IPS-18a (cell line): ENCODE results near the gene ADAM12.

ENCODE experiments used
- H3K27ac ChIP-seq: one replicate; pipeline ENCODE4 v1.5.1; 2013; ENCODE audit warnings: low read length
- H3K27me3 ChIP-seq: one replicate; pipeline ENCODE4 v1.6.1; 2013; ENCODE audit warnings: mild to moderate bottlenecking, low read length; ENCODE audit not compliant: control insufficient read depth, insufficient read depth
- H3K36me3 ChIP-seq: one replicate; pipeline ENCODE4 v1.6.1; 2013; ENCODE audit warnings: low read depth, low read length; ENCODE audit not compliant: control insufficient read depth
- H3K4me1 ChIP-seq: one replicate; pipeline ENCODE4 v1.6.1; 2013; ENCODE audit warnings: low read depth, low read length; ENCODE audit not compliant: control insufficient read depth
- H3K4me3 ChIP-seq: one replicate; pipeline ENCODE4 v1.5.1; 2013; ENCODE audit warnings: low read length
- H3K9ac ChIP-seq: one replicate; pipeline ENCODE4 v1.6.1; 2013; ENCODE audit warnings: mild to moderate bottlenecking, low read length, moderate library complexity
- H3K9me3 ChIP-seq: one replicate; pipeline ENCODE4 v1.6.1; 2013; ENCODE audit warnings: low read depth, low read length; ENCODE audit not compliant: control insufficient read depth

The ADAM12 gene

GRCh38 chr10:126224967-126225671 is 163.2 kb downstream of the ADAM12 start:
- no peaks in the 10 kb centered on the region for H3K9me3 ChIP-seq
- H3K4me1 ChIP-seq, result no peaks in the 10 kb centered on the region
- H3K36me3 ChIP-seq, result no peaks in the 10 kb centered on the region
- no peak overlapping the region for H3K4me3 ChIP-seq
- no peak overlapping the region for H3K27ac ChIP-seq
- no peak overlapping the region for H3K9ac ChIP-seq
- no peaks in the 10 kb centered on the region for H3K27me3 ChIP-seq

- H3K9me3 ChIP-seq, result no peaks in the 10 kb centered on the region
- H3K4me3 ChIP-seq, result no peak overlapping the region
- H3K27me3 ChIP-seq, result no peaks in the 10 kb centered on the region
- H3K27ac ChIP-seq, result no peak overlapping the region
- H3K36me3 ChIP-seq, result no peaks in the 10 kb centered on the region
- H3K4me1 ChIP-seq, result no peaks in the 10 kb centered on the region
- no peak overlapping the region for H3K9ac ChIP-seq
Observed at GRCh38 chr10:126223512-126224067, 164.7 kb downstream of the ADAM12 start.

DNA sequence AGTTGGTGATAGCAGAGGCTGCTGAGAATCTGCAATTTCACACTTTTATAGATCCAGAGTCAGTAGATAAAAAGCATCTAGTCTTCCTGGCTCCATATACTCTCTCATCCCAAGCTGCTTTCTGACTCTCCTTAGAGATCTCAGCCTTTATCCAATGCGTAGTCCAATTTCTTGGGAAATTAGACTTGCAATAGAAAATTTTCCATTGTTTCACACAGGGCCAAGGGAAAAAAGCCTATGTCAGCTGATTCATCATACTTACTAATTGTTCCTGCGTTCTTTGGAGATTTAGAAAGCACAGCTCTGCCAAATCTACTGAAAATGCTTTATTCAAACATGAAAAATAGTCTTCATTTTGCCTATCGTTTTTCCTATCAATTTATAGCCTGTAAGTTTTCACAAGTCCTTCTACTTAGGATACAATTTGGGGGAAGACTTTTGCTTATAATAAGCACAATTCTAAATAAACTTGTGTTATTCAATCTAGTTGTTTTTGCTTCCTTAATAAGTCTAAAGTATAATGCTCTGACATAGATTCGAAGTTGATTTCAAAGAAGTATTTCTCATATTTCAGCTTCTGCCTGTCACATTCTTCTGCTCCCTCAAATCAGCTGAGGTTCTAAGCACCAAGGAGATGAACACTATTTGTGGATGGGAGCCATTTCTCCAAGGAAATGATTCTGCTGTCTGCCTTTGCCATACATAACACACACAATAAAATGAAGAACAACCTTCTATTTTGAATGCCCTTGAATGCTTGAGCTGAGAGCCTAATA is 165.4 kb downstream of the ADAM12 start:
- H3K9me3 ChIP-seq, result no peaks in the 10 kb centered on the region
- no peaks in the 10 kb centered on the region for H3K27me3 ChIP-seq
- H3K4me3 ChIP-seq, result no peak overlapping the region
- no peak overlapping the region for H3K27ac ChIP-seq
- no peaks in the 10 kb centered on the region for H3K4me1 ChIP-seq
- H3K9ac ChIP-seq, result no peak overlapping the region
- H3K36me3 ChIP-seq, result no peaks in the 10 kb centered on the region

DNA sequence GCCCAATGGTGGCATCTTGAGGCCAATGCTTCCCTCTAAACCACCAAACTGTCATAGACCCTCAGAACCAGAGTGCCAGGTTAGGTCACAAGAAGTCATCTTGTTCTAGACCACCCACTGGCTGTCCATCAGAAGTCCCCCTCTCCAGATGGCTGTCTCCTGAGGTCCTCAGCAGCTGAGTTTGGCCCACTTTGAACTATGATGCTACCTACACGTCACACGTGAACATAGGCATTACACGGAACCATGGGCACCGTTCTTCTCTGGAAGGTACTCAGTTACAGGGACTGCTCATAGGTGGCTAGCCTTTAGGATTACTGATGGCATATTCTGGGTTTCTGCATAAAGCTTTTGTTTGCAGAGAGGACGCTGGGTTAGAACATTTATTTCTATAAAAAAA is 166.4 kb downstream of the ADAM12 start:
- no peak overlapping the region for H3K4me3 ChIP-seq
- no peaks in the 10 kb centered on the region for H3K36me3 ChIP-seq
- no peaks in the 10 kb centered on the region for H3K27me3 ChIP-seq
- H3K9ac ChIP-seq, result no peak overlapping the region
- no peaks in the 10 kb centered on the region for H3K4me1 ChIP-seq
- H3K9me3 ChIP-seq, result no peaks in the 10 kb centered on the region
- H3K27ac ChIP-seq, result no peak overlapping the region

DNA sequence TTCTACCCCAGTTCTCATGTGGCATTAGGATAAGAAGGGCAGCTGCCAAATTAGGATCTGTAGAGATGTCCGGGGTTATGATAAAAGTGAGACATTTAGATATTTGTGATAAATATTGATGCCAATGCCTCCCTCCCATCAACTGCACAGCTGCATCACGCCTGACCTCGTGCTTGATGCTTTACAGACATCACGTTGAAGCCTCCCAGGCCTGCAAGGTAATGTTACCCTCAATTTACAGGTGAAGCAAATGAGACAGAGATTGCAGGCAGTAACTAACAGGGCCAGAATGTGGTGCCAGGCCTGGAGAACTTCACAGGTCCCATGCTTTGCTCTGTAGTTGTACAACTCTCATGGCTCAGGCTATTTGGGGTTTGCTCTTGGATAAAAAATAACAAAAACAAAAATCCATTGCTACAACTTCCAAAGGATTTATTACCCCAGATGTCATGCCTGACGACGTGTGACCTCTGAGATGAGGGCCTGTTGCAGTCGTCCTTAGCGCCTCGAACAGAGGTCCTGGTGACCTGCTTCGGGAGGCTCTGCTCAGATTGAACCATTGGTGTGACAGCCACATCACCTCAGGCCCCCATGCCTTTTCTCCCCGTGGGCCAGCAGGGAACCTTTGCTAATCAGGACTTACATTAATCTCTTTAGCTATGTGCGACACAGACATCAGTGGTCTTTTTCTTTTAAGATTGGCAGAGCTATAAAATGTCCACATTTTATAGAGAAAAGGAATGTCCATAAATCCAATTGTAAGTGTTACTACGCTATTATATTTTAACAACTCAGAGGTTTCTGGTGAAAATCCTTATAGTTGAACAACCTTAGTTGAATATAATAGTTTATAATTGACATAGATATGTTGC is 169.3 kb downstream of the ADAM12 start:
- Histone ChIP-seq H3K27me3 (no peaks in the 10 kb centered on the region), H3K4me1 (peaks cover 13% of the 10 kb centered on the region), H3K9me3 (no peaks in the 10 kb centered on the region), H3K4me3 (no peak overlapping the region), H3K36me3 (no peaks in the 10 kb centered on the region), H3K27ac (no peak overlapping the region), H3K9ac (no peak overlapping the region)

DNA sequence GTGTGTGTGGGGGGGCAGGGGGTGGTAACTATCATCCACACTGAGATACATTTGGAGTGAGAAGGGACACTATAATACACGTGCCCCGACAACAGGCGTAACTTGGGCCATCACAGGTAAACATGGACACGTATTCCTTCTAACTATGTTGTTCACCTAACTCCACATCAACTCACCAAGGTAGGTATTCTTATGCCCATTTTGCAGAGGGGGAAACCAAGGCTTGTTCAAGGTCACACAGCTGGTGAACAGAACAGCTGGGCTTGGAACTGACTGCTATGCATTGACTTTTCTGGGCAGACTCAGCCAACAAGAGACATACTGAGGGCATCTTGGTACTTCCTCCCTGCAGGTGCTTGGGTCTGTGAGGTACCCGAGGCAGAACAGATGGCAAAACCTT is 170.1 kb downstream of the ADAM12 start:
- H3K27ac ChIP-seq, result no peak overlapping the region
- no peaks in the 10 kb centered on the region for H3K9me3 ChIP-seq
- no peak overlapping the region for H3K9ac ChIP-seq
- H3K4me3 ChIP-seq, result no peak overlapping the region
- peaks cover 13% of the 10 kb centered on the region for H3K4me1 ChIP-seq
- no peaks in the 10 kb centered on the region for H3K27me3 ChIP-seq
- H3K36me3 ChIP-seq, result no peaks in the 10 kb centered on the region

DNA sequence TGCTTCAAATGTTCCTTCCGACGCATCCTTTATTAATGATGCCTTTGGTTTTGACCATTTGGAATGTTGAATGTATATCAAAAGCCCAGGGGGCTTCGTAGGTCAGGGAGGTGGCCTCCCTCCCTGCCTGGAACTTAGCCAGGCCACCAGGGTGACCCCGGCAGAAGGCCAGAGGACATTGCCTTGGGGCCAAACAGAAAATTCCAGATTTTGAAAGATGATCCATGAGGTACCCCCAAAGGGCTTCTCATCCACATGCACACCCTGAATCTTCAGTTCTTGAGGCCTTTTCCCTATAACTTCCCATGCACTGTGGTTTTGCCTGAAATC is 171.7 kb downstream of the ADAM12 start:
- Histone ChIP-seq H3K9me3 (no peaks in the 10 kb centered on the region), H3K4me1 (peaks cover 13% of the 10 kb centered on the region), H3K36me3 (no peaks in the 10 kb centered on the region), H3K27me3 (no peaks in the 10 kb centered on the region), H3K27ac (no peak overlapping the region), H3K4me3 (no peak overlapping the region), H3K9ac (no peak overlapping the region)

- Histone ChIP-seq H3K36me3 (no peaks in the 10 kb centered on the region), H3K27me3 (no peaks in the 10 kb centered on the region), H3K4me1 (peaks cover 13% of the 10 kb centered on the region), H3K9ac (no peak overlapping the region), H3K27ac (no peak overlapping the region), H3K4me3 (no peak overlapping the region), H3K9me3 (no peaks in the 10 kb centered on the region)
Observed at GRCh38 chr10:126215746-126216631, 172.3 kb downstream of the ADAM12 start.

DNA sequence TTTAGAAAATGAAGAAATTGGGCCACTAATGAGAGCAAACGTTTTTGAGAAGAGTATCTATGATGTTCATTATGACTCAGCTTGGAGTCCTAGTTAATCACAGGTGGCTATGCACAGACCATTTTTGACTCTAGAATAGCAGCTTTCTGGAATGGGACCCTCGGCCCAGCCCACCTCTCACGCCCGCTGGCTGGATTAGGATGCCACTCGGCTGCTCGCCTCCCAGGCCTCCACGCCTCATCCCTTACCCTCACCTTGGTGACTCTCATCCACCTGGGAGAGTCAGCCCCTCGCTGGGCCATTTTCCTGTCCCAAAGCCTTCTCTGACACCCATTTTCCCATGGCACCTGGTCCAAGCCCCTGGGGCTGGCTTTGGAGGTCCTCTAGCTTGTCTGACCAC is 173.6 kb downstream of the ADAM12 start:
- H3K36me3 ChIP-seq, result no peaks in the 10 kb centered on the region
- H3K27me3 ChIP-seq, result no peaks in the 10 kb centered on the region
- H3K4me1 ChIP-seq, result peaks cover 13% of the 10 kb centered on the region
- no peaks in the 10 kb centered on the region for H3K9me3 ChIP-seq
- H3K9ac ChIP-seq, result no peak overlapping the region
- H3K4me3 ChIP-seq, result no peak overlapping the region
- no peak overlapping the region for H3K27ac ChIP-seq

- Histone ChIP-seq H3K27ac (no peak overlapping the region), H3K36me3 (no peaks in the 10 kb centered on the region), H3K4me1 (peaks cover 13% of the 10 kb centered on the region), H3K9ac (no peak overlapping the region), H3K4me3 (no peak overlapping the region), H3K9me3 (no peaks in the 10 kb centered on the region), H3K27me3 (no peaks in the 10 kb centered on the region)
Observed at GRCh38 chr10:126214021-126214420, 174.3 kb downstream of the ADAM12 start.
